ENCODE measurements around the gene USF2.
"Not testable (repeated sequence)": the region's sequence is repeated elsewhere in the genome, so short reads cannot be mapped to it uniquely, and the experiment has no call there.

The USF2 gene, protein sequence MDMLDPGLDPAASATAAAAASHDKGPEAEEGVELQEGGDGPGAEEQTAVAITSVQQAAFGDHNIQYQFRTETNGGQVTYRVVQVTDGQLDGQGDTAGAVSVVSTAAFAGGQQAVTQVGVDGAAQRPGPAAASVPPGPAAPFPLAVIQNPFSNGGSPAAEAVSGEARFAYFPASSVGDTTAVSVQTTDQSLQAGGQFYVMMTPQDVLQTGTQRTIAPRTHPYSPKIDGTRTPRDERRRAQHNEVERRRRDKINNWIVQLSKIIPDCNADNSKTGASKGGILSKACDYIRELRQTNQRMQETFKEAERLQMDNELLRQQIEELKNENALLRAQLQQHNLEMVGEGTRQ

DNA sequence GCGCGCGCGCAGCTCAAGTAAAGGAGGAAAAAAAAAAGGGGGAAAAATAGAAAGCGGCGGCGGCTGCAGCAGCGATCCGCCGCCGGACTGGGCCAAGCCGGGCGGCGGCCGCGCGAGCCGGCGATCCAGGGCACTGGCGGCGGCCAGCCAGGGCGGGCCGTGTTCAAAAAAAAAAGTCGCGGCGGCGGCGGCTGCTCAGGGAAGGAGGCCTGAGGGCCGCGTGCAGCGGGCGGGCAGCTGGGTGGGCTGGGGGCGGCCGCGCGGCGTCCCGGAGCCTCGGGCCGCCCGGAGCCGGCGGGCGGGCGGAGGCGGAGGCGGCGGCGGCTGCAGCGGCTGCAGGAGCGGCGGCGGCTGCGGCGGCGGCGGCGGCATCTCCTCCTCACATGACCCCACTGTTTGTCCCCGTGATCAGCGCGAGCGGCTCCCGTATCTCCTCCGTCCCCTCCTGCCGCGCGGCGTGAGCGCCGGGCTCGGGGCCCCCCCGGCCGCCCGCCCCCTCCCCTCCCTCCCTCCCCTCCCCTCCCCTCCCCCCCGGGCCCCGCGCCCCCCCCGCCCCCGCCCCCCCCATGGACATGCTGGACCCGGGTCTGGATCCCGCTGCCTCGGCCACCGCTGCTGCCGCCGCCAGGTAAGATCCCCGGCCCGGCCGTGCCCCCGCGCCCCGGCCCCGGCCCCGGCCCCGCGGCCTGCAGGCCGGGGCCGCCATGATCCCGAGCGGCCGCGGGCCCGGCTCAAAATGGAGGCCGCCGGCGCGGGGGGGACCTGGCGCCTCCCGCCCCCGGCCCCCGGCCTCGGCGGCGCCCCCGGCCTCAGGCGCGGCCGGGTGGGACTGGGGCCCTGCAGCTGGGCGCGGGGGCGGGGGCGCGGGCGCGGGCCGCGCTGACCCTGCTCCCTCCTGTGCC, at the start of gene USF2:
Gene USF2 (plus strand): TSS at position 427 of the 902 bp plus-strand sequence. CDS start 140 bp downstream, at position 567.
- DNase-seq = peak; percentile 53

DNA sequence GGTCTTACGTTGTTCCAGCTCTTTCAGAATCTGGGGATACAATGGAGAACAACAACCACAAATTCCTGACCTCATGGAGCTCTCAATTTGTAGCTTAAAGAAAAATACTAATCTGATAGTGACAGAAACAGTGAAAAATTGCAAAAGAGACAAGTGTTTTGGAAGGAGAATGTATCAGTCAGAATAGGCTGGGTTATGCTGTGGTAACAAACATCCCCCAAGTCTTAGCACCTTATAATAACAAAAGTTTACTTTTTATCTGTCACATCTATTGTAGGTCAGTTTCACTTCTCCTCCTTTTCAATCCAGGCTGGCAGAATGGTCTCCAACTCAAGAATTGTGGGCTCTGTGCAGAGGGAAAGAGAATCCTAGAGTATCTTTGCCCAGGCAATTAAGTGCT, 49.8 kb upstream of the USF2 start:
- no peak for DNase-seq

DNA sequence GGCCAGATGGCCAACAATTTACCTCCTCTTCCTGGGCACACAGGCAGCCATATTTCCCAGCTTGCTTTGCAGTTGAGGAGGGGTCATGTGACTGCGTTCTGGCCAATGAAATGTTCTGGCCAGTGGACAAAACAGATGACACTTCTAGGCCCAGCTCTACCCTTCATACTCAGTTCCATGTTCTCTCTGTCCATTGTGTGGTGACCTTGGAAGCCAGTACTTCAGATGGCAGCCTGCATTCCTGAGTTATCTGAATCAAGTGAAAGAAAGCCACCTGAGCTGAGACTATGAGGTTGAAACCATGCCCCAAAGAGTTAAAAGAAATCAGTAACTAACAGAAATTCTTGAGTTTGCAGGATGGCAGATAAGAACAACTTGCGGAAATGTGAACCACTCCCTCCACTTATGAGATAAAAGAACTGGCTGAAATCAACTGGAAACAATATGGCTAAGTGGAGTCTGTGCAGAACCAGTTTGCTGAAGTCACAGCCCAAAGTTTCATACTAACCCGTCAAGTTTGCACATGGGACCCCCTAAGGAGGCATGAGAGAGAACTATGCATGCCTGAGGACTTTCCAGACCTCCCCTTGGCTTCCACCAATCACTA, 48.3 kb upstream of the USF2 start:
- DNase-seq = no peak

DNA sequence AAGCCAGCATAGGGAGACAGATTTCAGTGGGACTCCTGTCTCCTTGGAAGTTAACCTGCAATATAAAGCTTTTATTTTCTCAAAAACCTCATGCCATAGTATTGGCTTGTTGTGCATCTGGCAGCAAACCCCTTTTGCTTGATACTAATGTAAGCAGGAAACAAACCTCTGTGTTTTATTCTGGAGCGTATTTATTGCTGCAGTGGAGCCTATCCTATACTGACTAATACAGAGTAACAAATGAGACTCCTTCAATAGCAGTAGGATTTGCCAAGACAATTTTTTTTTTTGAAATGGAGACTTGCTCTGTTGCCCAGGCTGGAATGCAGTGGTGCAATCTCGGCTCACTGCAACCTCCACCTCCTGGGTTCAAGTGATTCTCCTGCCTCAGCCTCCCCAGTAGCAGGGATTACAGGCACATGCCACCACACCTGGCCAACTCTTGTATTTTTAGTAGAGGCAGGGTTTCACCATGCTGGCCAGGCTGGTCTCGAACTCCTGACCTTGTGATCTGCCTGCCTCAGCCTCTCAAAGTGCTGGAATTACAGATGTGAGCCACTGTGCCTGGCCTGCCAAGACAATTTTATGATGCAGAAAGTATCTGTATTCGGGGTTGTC, 47.7 kb upstream of the USF2 start:
- DNase-seq = not testable (repeated sequence)

DNA sequence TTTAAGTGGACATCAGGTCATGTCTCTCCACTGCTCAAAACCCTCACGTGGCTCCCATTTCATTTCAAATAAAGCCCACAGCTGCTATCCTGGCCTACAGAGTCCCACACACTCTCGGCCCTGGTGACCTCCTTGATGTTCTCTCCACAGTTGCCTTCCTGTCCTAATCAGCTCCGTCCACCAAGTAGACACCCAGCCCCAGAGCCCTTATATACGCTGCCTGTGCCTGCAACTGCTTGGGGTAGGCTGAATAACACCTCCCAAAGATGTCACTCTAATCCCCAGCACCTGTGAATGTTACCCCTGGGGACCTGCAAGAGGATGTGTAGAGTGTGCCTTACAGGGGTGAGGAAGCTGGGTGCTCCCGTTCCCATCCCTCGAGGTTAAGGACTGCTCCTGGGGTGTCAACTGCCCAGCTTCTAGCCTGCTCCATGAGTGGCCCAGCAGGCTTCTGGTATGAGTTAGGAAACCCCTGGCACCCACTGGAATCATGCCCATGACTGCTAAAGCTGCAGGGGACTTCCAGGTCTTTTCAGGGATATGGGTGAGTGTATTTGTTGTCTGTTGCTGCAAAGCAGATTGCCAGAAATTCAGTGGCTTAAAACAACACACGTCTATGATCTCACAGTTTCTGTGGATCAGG, 46.3 kb upstream of the USF2 start:
- DNase-seq = no peak

DNA sequence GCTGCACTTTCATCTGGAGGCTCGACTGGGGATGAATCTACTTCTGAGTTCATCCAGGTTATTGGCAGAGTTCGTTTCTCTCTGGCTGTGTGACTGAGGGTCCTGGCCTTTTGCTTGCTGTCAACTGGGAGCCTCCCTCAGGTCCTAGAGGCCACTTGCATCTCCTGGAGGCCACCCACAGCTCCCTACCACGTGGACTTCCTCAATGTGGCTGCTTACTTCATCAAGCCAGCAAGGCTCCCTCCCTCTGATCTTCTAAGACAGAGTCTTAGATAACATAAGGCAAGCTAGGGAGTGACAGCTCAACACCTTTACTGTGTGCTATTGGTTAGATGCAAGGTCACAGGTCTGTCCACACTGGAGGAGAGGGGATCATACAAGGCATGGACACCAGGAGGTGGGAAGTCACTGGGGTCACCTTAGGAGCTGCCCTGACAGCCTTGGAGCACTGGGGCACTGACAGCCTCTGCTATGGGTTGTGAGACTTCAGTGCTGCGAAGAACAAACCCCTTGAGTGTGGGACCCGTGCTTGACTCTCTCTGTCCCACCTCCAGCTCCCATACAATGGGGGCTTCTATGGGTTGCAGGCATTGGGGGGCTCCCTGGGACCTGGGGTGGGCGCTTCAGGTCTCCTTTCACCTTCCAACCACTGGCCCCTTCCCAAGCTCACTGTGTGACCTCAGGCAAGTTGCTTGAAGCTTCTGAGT, 45.5 kb upstream of the USF2 start:
- no peak for DNase-seq

DNA sequence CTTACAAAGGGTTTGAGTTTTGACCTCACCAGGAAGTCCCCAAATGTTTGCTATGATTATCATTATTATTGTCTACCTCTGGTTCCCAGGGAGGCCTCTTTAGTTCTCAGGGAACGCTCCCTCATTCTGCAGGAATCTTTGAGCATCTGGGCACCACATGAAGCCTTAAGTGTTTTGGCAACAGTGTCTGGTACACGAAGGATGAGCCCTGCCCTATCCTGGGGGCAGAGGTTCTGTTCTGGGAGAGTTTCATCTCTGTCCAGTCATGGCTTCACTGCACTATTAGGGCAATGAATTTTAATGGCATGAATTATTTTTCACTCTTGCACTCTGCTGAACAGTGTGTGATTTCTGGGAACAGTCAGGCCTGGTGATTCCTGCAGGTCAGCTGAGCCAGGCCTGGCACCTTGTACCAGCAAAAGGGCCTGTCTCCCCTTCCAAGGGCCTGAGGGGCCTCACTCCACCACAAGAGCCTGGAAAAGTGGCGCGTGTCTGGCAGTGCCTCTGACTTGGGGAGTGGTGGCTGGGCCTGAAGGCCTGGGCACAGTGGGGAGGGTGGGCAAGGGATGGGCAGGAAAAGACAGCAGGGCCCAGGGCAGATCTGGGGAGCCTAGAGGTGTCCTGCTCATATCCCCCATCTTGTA, 44.8 kb upstream of the USF2 start:
- no peak for DNase-seq

DNA sequence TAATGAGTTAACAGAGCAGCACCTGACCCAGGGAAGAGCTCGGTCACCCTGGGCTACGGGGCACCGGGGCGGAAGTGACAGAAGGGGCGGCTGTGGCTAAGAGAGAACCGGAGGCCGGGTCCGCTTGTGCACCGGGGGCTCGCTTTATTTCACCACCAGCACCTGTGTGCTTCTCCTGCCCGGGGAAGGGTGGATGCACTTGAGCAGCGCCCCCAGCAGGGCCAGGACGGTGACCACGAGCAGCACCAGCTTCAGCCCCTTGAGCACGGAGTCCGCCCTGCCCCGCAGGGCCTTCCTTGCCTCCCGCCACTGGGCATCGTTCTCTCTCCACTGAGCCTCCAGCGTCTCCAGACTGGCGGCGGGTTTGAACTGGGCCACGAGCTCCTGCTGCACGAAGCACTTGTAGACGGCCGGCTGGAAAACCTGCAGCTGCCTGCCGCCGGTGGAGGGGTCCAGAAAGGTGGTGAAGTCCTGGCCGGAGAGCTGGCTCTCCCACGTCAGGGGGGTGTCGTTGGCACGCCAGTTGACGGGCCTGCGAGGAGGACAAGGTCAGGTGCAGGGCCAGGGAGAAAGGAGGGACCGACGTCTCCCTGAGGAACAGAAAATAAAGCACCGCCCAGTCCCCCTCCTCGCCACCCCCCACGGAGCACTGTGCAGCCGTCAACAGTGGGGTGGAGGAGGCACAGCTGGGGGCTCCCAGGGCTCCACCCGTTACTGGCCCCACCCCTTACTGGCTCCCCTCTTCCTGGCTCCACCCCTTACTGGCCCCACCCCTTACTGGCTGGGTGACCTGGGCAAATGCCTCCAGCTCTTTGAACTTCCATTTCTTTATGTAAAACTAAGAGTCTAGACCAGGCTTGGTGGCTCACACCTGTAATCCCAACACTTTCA, 43.8 kb upstream of the USF2 start:
- DNase-seq = no peak

DNA sequence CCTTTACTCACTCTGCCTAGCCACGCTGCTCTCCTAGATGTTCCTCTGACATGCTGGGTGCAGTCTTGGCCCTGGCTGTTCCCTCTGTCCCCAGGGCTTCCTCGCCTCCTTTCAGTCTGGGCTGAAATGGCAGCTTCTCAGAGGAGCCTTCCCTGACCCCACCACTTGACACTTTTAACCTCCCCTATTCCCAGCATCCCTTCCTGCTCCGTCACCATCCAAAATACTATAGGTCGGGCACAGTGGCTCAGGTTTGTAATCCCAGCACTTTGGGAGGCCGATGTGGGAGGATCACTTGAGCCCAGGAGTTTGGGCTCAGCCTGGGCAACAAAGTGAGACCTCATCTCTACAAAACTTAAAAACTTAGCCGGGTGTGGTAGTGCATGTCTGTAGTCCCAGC, 42.8 kb upstream of the USF2 start:
- no peak for DNase-seq

DNA sequence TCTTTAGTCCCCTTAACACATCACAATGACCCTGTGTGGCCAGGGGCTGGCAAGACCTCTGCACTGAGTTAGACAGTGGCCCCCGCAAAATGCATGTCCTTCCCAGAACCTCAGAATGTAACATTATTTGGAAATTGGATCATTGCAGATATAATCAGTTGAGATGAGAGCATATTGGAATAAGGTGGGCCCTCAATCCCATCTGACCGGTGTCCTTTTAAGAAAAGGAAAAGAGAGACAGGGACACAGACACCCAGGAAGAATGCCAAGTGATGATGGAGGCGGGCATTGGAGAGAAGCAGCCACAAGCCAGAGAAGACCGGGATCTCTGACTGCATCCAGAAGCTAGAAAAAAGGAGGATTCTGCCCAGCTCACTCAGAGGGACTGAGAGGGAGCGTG, 42.0 kb upstream of the USF2 start:
- DNase-seq = no peak

DNA sequence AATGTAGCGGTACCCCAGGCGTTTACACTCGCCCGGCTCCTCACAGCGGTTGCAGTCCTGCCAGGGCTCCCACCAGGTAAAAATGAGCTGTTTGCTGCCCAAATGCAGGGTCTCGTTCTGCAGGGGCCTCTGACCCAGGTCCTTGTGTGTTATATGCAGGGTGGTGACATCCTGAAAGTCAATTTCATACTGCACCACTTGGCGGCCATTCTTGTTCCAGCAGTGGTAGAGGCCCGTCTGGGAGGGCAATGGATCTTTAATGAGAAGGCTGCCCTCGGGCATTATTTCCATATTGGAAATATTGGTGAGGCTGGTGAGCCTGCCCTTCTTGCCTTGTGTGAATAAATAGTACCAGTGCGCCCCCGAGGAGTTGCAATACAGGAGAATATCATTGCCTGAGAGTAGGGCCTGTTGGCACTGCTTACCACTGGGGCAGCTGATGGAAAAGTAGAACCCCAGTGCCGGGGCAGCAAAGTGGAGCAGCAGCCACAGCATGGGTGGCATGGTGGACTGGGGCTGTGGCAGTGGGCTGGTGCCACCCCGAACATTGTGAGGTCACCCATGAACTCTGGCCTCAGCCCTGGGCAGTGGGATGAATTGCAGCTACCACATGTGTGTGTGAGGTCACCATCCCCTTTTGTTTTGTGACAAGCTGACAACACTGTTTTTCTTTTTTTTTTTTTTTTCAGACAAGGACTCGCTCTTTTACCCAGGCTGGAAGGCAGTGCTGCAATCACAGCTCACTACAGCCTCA, 40.4 kb upstream of the USF2 start, which contains the start of gene FAM187B:
Gene FAM187B (minus strand): TSS at position 563 of the 754 bp plus-strand sequence. CDS start 59 bp downstream, at position 504.
- DNase-seq = no peak

DNA sequence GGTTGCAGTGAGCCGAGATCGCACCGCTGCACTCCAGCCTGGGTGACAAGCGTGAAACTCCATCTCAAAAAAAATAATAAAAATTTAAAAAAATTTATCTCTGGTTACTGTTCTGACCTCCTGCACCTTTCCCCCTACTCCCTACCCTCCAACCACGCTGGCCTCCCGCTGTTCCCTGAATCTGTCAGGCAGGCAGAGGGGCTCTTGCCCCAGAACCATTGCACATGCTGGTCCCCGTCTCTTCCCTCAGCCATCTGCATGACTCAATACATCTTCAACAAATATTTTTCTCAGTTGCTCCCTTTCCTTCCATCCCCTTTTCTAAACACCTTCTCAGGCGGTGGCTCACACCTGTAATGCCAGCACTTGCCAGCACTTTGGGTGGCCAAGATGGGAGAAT, 39.2 kb upstream of the USF2 start:
- DNase-seq = no peak

DNA sequence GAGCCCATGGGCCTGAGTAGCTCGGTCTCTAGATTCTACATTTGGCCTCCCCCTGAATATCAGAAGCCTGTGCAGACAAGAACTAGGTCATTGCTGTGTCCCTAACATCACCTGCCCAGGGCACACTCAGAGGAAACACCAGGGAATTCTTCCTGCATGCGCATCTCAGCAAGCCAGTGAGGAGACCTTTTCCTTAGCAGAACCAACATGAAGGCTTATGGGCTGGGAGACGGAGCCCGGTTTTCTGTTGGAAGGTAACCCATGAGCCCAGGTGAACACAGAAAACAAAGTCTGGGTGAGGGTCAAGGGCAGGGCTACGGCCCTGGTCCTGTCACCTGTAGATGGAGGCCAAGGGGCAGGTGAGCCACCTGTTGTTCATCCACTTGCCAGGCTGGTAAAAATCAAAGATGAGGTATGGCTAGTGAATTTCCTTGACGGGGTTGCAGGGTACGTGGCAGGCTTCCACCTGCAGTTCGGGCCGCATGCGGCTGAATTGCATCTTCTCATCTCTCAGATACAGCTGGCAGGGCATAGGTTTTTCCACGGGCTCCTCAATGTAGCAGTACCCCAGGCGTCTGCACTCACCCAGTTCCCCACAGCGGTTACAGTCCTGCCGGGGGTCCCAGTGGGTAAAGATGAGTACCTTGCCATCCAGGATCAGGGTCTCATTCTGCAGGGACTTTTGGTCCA, 36.7 kb upstream of the USF2 start:
- DNase-seq = no peak

DNA sequence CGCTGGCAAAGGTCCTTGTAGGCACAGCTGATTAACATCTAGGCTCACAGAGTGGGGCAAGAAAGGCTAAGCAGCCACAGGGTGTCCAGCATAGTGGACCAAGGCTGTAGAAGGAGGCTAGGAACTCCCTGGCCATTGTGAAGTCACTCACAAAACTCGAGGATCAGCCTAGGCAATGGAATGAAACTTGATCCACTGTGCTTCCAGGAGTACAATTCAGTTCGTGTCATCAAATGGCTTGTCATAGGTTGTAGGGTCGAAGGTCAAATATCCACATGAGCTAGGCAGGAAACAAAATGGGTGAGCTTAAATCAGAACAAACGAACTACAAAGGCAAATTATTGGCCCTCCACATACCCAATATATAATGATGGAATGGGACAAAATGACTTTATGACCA, 35.9 kb upstream of the USF2 start:
- no peak for DNase-seq

DNA sequence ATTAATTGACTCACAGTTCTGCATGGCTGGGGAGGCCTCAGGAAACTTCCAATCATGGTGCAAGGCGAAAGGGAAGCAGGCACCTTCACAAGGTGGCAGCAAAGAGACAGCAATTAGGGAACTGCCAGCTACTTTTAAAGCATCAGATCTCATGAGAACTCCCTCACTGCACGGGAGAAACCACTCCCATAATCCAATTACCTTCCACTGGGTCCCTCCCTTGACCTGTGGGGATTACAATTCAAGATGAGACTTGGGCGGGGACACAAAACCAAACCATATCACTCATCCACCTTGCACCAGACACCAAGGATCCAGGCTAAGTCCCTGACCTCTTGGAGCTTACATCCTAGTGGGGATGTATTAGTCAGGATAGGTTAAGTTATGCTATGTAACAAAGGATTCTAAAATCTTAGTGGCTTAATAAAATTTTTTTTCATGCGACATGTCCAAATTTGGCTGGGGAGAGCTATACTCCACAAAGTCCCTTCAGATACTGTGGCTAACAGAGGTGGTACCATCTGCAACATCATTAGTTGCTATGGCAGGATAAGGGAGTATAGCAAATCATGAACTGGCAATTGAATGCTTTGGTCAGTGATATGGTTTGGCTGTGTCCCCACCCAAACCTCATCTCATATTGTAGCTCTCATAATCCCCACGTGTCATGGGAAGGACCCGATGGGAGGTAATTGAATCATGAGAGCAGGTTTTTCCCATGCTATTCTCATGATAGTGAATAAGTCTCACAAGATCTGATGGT, 31.9 kb upstream of the USF2 start:
- no peak for DNase-seq

DNA sequence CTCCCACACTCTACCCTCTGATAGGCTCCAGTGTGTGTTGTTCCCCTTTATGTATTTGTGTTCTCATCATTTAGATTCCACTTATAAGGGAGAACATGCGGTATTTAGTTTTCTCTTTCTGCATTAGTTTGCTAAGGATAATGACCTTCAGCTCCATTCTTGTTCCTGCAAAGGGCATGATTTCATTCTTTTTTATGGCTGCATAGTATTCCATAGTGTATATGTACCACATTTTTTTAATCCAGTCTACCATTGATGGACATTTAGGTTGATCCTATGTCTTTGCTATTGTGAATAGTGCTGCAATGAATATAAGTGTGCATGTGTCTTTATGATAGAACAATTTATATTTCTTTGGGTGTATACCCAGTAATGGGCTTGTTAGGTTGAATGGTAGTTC, 29.2 kb upstream of the USF2 start:
- not testable (repeated sequence) for DNase-seq

DNA sequence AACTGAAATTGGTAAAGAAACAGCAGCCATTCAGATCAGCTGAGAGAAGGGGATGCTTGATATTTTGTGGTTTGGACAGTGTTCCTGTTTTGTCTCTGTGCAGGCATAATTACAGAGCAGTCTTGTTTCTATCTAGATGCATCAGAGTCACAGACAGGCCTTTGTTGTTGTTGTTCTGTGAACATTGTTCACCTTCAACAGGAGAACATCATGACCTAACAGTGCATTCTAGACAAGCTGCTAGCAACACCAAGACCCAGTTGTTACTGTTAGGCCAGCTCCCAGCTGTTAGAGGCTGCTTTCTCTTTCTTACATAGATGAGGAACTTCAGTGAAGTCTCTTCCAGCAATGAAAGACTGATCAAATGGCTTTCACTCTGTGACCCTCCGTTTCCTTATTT, 28.4 kb upstream of the USF2 start:
- DNase-seq = no peak

DNA sequence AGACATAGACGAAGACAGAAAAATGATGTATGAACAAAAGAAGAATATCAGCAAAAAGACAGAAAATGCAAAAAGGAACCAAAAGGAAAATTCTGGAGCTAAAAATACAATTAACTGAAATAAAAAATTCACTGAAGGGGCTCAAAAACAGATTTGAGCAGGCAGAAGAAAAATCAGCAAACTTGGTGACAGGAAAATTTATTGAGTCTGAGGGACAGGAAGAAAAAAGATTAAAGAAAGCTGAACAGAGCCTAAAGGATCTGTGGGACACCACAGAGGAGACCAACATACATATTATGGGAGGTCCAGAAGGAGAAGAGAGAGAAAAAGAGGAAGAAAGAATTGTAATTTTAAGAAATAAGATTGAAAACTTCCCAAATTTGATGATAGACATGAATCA, 27.3 kb upstream of the USF2 start:
- no peak for DNase-seq
